ENCODE results near the gene CXCR2. TPM values are rescaled to one million over a fixed set of nuclear protein-coding genes. Genes with fewer than 3 reads are reported as not detected.

The CXCR2 gene
- not detected for polyA plus RNA-seq (2012; ENCODE audit: insufficient read length, low read depth)

DNA sequence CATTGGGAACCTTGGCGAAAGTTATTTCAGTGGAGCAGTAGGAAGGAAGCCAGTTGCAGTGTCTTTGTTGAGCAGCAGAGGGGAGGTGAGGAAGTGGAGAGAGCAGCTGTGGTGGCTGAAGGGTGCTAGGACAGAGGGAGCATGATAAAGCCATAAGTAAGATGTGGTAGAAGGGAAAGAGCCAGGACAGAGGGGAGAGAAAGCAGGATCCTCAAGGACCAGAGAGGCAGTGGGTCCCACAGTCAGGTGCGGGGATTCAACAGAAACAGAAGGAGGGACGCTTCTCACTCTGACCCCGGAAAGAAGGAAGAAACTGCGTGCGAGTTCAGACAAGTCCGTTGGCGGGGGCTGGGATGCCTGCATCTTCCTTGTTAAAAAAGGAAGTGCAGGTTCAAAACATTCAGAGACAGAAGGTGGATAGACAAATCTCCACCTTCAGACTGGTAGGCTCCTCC is at the start of gene CXCR2:
CXCR2 (plus strand) TSS at position 403 of the 455 bp plus-strand sequence. CDS start 8,774 bp downstream, outside the sequence.
- no peak for TF ChIP-seq POLR2AphosphoS5 (IDR thresholded peaks at IDR 0.05; ENCODE audit: low read depth, low read length)
- TF ChIP-seq SIN3A (IDR thresholded peaks at IDR 0.05; ENCODE audit: borderline replicate concordance, insufficient read depth, low read length), result no peak
- TF ChIP-seq FOXP2 (optimal IDR thresholded peaks at IDR 0.05; ENCODE audit: borderline replicate concordance, extremely low read depth, extremely low read length, insufficient read depth), result no peak
- TF ChIP-seq, protein P1, sequence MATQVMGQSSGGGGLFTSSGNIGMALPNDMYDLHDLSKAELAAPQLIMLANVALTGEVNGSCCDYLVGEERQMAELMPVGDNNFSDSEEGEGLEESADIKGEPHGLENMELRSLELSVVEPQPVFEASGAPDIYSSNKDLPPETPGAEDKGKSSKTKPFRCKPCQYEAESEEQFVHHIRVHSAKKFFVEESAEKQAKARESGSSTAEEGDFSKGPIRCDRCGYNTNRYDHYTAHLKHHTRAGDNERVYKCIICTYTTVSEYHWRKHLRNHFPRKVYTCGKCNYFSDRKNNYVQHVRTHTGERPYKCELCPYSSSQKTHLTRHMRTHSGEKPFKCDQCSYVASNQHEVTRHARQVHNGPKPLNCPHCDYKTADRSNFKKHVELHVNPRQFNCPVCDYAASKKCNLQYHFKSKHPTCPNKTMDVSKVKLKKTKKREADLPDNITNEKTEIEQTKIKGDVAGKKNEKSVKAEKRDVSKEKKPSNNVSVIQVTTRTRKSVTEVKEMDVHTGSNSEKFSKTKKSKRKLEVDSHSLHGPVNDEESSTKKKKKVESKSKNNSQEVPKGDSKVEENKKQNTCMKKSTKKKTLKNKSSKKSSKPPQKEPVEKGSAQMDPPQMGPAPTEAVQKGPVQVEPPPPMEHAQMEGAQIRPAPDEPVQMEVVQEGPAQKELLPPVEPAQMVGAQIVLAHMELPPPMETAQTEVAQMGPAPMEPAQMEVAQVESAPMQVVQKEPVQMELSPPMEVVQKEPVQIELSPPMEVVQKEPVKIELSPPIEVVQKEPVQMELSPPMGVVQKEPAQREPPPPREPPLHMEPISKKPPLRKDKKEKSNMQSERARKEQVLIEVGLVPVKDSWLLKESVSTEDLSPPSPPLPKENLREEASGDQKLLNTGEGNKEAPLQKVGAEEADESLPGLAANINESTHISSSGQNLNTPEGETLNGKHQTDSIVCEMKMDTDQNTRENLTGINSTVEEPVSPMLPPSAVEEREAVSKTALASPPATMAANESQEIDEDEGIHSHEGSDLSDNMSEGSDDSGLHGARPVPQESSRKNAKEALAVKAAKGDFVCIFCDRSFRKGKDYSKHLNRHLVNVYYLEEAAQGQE (IDR thresholded peaks at IDR 0.05; ENCODE audit: insufficient read depth in 1 of 2, low read depth in 2 of 2, low read length in 2 of 2), result no peak
- TF ChIP-seq TAF1 (IDR thresholded peaks at IDR 0.05; ENCODE audit: borderline replicate concordance, insufficient read depth, low read length), result no peak

DNA sequence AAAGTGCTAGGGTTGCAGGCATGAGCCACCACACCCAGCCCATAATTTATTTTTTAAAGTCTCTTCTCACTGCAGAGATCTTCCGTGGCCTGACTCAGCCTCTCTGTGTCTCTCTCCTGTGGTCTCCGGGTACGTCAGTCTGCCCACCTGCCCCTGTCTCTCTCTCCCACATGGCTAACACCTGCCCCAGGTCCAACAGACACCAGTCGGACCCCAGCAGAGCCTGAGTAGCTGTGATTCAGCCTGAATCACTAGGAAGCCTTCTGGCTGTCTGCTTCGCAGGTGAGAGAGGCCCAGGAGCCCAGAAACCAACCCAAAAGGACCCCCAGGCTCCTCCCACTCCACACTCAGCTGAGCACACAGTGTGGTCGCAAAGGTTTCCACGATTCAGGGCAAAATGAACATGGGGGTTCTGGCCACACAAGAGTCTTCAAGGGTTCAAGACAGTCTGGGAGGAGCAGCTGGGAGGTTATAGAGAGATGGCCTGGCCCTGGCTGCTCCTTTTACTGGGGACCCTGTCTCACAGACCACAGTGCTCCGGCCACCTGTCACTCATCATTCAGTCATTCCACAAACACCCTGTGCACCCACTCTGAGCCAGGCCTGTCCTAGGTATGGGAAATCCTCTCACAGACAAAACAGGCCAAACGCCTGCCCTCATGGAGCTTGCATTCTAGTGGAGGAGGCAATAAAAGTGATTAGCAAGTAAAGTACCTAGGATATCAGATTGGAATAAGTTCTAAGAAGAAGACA is 48.2 kb upstream of the CXCR2 start:
- TF ChIP-seq TAF1 (IDR thresholded peaks at IDR 0.05; ENCODE audit: borderline replicate concordance, insufficient read depth, low read length) (no peak), FOXP2 (optimal IDR thresholded peaks at IDR 0.05; ENCODE audit: borderline replicate concordance, extremely low read depth, extremely low read length, insufficient read depth) (no peak), SIN3A (IDR thresholded peaks at IDR 0.05; ENCODE audit: borderline replicate concordance, insufficient read depth, low read length) (no peak), POLR2AphosphoS5 (IDR thresholded peaks at IDR 0.05; ENCODE audit: low read depth, low read length) (no peak)
- TF ChIP-seq, protein P1 (IDR thresholded peaks at IDR 0.05; ENCODE audit: insufficient read depth in 1 of 2, low read depth in 2 of 2, low read length in 2 of 2), result no peak

DNA sequence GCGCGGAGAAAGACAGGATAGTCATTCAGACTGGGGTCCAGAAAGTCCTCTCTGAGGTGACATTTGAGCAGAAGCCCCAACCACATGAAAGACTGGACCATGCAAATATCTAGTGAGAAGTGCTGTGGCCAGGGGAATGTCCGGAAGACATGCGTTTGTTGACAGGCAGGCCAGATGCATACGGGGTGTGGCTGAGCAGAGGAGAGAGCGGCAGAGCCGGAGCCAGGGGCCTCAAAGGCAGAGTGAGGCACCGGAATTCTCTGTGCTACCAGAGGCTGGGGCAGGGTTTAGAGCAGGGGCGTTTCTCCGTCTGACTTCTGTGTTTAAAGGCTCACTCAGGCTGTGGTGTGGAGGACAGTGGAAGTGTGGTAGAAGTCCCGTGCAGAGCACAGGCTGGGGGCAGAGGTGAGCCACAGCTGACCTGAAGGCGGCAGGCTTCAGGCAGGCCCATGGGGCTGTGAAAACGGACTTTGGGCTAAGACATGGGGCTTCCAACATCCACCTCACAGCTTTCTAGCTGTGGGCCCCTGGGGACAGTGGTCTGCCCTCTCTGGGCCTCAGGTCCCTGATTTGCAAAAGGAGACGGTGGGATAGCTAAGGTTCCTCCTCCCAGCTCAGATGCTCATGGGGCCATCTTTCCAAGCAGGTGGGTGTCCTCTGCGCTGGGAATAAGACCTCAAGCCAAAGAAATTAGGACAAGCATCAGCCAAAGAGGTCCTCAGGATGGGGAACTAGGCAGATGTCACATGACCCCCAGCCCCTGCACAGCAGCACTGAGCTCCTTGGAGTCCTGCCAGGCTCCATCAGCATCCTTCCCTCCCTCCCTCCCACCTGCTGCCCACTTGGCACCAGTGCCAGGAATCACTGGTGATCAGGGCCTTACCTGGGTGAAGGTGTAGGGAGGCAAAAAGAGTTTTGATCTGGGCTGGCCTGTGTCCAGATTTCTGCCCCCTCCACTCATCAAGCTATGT is 45.6 kb upstream of the CXCR2 start:
- TF ChIP-seq, protein P1 (IDR thresholded peaks at IDR 0.05; ENCODE audit: insufficient read depth in 1 of 2, low read depth in 2 of 2, low read length in 2 of 2), result no peak
- TF ChIP-seq POLR2AphosphoS5 (IDR thresholded peaks at IDR 0.05; ENCODE audit: low read depth, low read length) (no peak), TAF1 (IDR thresholded peaks at IDR 0.05; ENCODE audit: borderline replicate concordance, insufficient read depth, low read length) (no peak), SIN3A (IDR thresholded peaks at IDR 0.05; ENCODE audit: borderline replicate concordance, insufficient read depth, low read length) (no peak), FOXP2 (optimal IDR thresholded peaks at IDR 0.05; ENCODE audit: borderline replicate concordance, extremely low read depth, extremely low read length, insufficient read depth) (no peak)

DNA sequence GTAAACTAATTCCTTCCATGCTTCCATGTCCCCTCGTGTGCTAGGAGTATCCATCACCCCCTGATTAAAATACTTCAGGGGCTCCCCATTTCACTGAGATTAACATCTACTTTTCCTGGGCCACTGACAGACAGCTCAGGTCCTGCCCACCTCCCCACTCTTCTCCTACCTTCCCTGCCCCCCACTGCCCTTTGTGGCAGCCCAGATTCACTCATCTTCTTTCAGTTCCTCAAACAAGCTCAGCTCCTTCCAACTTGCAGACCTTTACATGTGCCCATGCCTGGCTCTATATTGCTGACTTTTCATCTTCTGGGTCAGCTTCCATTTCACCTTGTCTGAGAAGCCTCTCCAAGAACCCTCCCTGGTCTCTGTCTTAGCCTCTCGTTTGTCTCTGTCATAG is 44.8 kb upstream of the CXCR2 start:
- no peak for TF ChIP-seq TAF1 (IDR thresholded peaks at IDR 0.05; ENCODE audit: borderline replicate concordance, insufficient read depth, low read length)
- no peak for TF ChIP-seq FOXP2 (optimal IDR thresholded peaks at IDR 0.05; ENCODE audit: borderline replicate concordance, extremely low read depth, extremely low read length, insufficient read depth)

DNA sequence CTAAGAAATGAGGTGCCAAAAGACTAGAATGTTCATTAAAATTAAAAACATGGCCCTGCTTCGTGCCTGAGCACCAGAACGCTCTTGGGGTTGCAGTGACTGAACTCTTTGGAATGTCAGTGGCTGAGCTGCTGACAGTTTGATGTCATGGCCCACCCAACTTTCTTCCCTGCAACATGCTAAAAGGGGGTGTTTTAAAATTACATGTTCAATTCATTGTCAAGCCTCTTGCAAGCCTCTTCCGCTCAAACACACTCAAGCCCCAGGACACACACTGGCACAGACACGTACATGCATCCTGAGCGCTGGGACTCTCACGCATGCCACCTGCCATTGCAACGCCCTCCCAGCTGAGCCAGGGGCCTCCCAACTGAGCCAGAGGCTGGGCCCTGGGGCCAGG is 44.1 kb upstream of the CXCR2 start:
- TF ChIP-seq, protein P1 (IDR thresholded peaks at IDR 0.05; ENCODE audit: insufficient read depth in 1 of 2, low read depth in 2 of 2, low read length in 2 of 2), result no peak
- TF ChIP-seq POLR2AphosphoS5 (IDR thresholded peaks at IDR 0.05; ENCODE audit: low read depth, low read length) (no peak), SIN3A (IDR thresholded peaks at IDR 0.05; ENCODE audit: borderline replicate concordance, insufficient read depth, low read length) (no peak), FOXP2 (optimal IDR thresholded peaks at IDR 0.05; ENCODE audit: borderline replicate concordance, extremely low read depth, extremely low read length, insufficient read depth) (no peak), TAF1 (IDR thresholded peaks at IDR 0.05; ENCODE audit: borderline replicate concordance, insufficient read depth, low read length) (no peak)

Measured in PFSK-1 (cell line).